SU-DHL-6 (cell line): ENCODE data around the gene RTN4.

ENCODE experiments used
- CTCF ChIP-seq: fragments of 200-600 bp; sonication (generic); IDR thresholded peaks from one replicate; pipeline ENCODE4 v1.5.1; 2017; ENCODE audit warnings: antibody characterized with exemption, mild to moderate bottlenecking, low read length, moderate library complexity; ENCODE audit not compliant: insufficient read depth, poor library complexity, severe bottlenecking
- EZH2phosphoT487 ChIP-seq: fragments of 200-600 bp; sonication (generic), shearing (Covaris generic); conservative IDR thresholded peaks from 2 replicates; pipeline ENCODE4 v1.6.1; 2018; ENCODE audit warnings: mild to moderate bottlenecking, antibody characterized with exemption, low read length, moderate library complexity, mixed read lengths

GRCh38 chr2:54939446-54940118, 110.7 kb downstream of the RTN4 start:
- TF ChIP-seq CTCF (no peak), EZH2phosphoT487 (no peak)
